ENCODE measurements around the gene PNPLA1. TPM values are rescaled to one million over a fixed set of nuclear protein-coding genes. Genes with fewer than 3 reads are reported as not detected.

Gene PNPLA1
- total RNA-seq, 4 donors from 2014 or later = not detected

DNA sequence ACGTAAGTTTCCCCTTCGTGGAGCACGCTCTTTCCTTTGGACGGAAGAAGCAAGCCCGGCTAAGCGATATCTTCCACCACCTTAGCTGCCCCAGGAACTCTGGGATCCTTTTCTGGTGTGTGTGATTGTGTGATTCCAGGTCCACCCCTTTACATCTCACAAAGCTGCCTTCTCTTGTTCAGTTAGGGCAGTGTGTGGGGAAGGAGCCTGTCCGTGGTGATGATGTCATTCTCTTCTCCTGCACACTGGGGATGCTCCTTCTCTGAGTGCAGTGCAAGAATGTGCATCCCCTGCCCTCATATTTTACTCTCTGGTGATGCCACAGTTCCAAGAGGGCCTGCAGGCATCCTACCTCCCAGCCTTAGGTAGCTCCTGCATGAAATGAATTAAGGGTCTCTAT lies 36.5 kb downstream of the PNPLA1 start:
- Histone ChIP-seq H3K4me1 (no peaks in the 10 kb centered on the region), H3K9me3 (no peaks in the 10 kb centered on the region), H3K36me3 (no peaks in the 10 kb centered on the region), H3K4me3 (no peak overlapping the region), H3K27ac (no peak overlapping the region), H3K27me3 (peaks cover 0 to 11% (median 0%) of the 10 kb centered on the region in 3 donors)
- DNase-seq (no peak), ATAC-seq (no peak)
- in situ Hi-C loops (cut with MboI; ENCODE audit: low sequenced_read_pairs in 4 of 4) (loop anchor here in 1 of 4 donors (10.0 kb wide), 1 partner anchor 58 kb away; no protein-coding TSS in a partner anchor), intact Hi-C loops (cut with DNase I; ENCODE audit: low total_unique reads) (no loop called here)
- TF ChIP-seq CTCF (IDR thresholded peaks at IDR 0.05 in 4 of 5, conservative IDR thresholded peaks at IDR 0.05 in 1 of 5) (no peak), POLR2A (IDR thresholded peaks at IDR 0.05) (no peak)

GRCh38 chr6:36308514-36308913 lies 38.7 kb downstream of the PNPLA1 start:
- ATAC-seq (no peak), DNase-seq (no peak)
- Histone ChIP-seq H3K4me3 (no peak overlapping the region), H3K27me3 (no peaks in the 10 kb centered on the region), H3K9me3 (no peaks in the 10 kb centered on the region), H3K36me3 (no peaks in the 10 kb centered on the region), H3K27ac (no peak overlapping the region), H3K4me1 (no peaks in the 10 kb centered on the region)
- TF ChIP-seq POLR2A (IDR thresholded peaks at IDR 0.05) (no peak), CTCF (IDR thresholded peaks at IDR 0.05 in 4 of 5, conservative IDR thresholded peaks at IDR 0.05 in 1 of 5) (no peak)
- in situ Hi-C loops (cut with MboI; ENCODE audit: low sequenced_read_pairs in 4 of 4) = loop anchor here in 1 of 4 donors (10.0 kb wide), 1 partner anchor 56 kb away; no protein-coding TSS in a partner anchor
- intact Hi-C loops (cut with DNase I; ENCODE audit: low total_unique reads) = no loop called here

DNA sequence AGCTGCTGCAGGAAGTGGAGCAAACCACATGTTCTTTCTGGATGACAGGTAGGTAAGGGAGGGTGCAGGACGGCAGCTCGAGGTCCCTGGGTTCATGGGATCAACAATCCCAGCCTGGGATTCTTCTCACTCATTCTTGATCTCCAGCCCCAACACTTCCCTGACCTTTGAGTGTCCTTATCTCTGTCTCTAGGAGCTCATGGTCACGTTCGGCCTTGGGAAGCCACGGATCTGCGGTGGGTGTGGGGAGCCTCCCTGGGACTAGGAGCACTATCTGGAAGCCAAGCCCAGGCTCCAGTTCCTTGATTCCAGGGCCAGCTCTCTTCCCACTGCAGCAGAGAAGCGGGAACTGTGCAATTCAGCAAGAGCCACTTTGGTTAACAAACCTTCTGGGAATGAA lies 39.3 kb downstream of the PNPLA1 start:
- Histone ChIP-seq H3K36me3 (no peaks in the 10 kb centered on the region), H3K27me3 (no peaks in the 10 kb centered on the region), H3K4me1 (no peaks in the 10 kb centered on the region), H3K27ac (no peak overlapping the region), H3K4me3 (no peak overlapping the region), H3K9me3 (no peaks in the 10 kb centered on the region)
- DNase-seq (no peak), ATAC-seq (no peak)
- in situ Hi-C loops (cut with MboI; ENCODE audit: low sequenced_read_pairs in 4 of 4) = loop anchor here in 1 of 4 donors (10.0 kb wide), 1 partner anchor 56 kb away; no protein-coding TSS in a partner anchor
- no peak for TF ChIP-seq POLR2A (IDR thresholded peaks at IDR 0.05)
- TF ChIP-seq CTCF (IDR thresholded peaks at IDR 0.05 in 4 of 5, conservative IDR thresholded peaks at IDR 0.05 in 1 of 5) = no peak
- intact Hi-C loops (cut with DNase I; ENCODE audit: low total_unique reads) = no loop called here

DNA sequence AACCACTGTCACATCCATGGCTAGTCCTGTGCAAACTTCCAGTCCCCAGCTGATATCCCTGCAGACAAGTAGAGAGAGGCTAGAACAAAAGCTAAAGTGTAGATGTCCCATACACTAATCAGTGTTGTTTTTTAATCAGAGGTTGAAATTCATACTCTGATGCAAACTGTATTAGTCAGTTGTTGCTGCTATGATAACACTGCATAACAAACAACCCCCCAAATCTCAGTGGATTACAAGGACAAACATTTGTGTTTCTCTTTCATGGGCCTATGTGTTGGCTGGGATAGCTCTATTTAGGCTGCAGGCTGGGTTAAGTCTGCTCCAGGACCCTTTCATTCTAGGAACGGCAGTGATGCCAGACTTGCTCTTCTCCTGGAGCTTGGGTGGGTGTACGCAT lies 40.0 kb downstream of the PNPLA1 start:
- no peak overlapping the region for H3K27ac ChIP-seq
- ATAC-seq (no peak), DNase-seq (no peak)
- H3K27me3 ChIP-seq = no peaks in the 10 kb centered on the region
- H3K4me3 ChIP-seq = no peak overlapping the region
- H3K36me3 ChIP-seq = no peaks in the 10 kb centered on the region
- no peaks in the 10 kb centered on the region for H3K4me1 ChIP-seq
- in situ Hi-C loops (cut with MboI; ENCODE audit: low sequenced_read_pairs in 4 of 4) (loop anchor here in 1 of 4 donors (10.0 kb wide), 1 partner anchor 55 kb away; no protein-coding TSS in a partner anchor), intact Hi-C loops (cut with DNase I; ENCODE audit: low total_unique reads) (no loop called here)
- no peak for TF ChIP-seq CTCF (IDR thresholded peaks at IDR 0.05 in 4 of 5, conservative IDR thresholded peaks at IDR 0.05 in 1 of 5)
- TF ChIP-seq POLR2A (IDR thresholded peaks at IDR 0.05) = no peak
- no peaks in the 10 kb centered on the region for H3K9me3 ChIP-seq

Data from gastrocnemius medialis (tissue), 4 donors.